Esophagus muscularis mucosa (tissue), 4 donors: ENCODE data around the gene AP3D1. TPM values are rescaled to one million over a fixed set of nuclear protein-coding genes. Genes with fewer than 3 reads are reported as not detected.

Experiments
- DNase-seq: peaks from one replicate; pipeline ENCODE4 v3.0.0-alpha.2; 2017; ENCODE audit errors: extremely low spot score
- H3K27ac ChIP-seq, 4 donors: fragments of 200-600 bp; sonication (generic); replicated peaks in 1 of 4; 1 replicate in 3 of 4; 2 replicates in 1 of 4; pipeline ENCODE4 v1.5.1; 2016 to 2019; ENCODE audit warnings: mild to moderate bottlenecking in 1 of 4
- H3K27me3 ChIP-seq, 4 donors: fragments of 200-600 bp; sonication (generic); one replicate each; pipeline versions ENCODE4 v1.5.1 to v1.6.0; 2016 to 2019
- H3K36me3 ChIP-seq, 4 donors: fragments of 200-600 bp; sonication (generic); one replicate each; pipeline ENCODE4 v1.5.1; 2016 to 2019
- H3K4me1 ChIP-seq, 4 donors: fragments of 200-600 bp; sonication (generic); one replicate each; pipeline ENCODE4 v1.5.1; 2016 to 2019
- H3K4me3 ChIP-seq, 4 donors: fragments of 200-600 bp; sonication (generic); 1 replicate in 2 of 4; 2 replicates in 2 of 4; pipeline ENCODE4 v1.5.1; 2016 to 2019; ENCODE audit warnings: mild to moderate bottlenecking in 4 of 4, moderate library complexity in 1 of 4
- H3K9me3 ChIP-seq, 4 donors: fragments of 200-600 bp; sonication (generic); 1 replicate in 3 of 4; 2 replicates in 1 of 4; pipeline ENCODE4 v1.5.1; 2016 to 2019
- CTCF ChIP-seq, 3 experiments: fragments of 200-600 bp in 2 of 3; fragments of 450-650 bp in 1 of 3; sonication (generic) in 2 of 3; IDR thresholded peaks; one replicate each; pipeline ENCODE4 v1.5.1; 2017 to 2019; ENCODE audit warnings: antibody characterized with exemption in 3 of 3, mild to moderate bottlenecking in 2 of 3, moderate library complexity in 1 of 3
- EP300 ChIP-seq: sonication (generic); formaldehyde crosslinking; IDR thresholded peaks from one replicate; pipeline ENCODE4 v1.6.1; 2017; ENCODE audit warnings: antibody characterized with exemption
- POLR2A ChIP-seq: fragments of 450-650 bp; IDR thresholded peaks from one replicate; pipeline ENCODE4 v1.6.1; 2017; ENCODE audit warnings: antibody characterized with exemption, moderate library complexity, mild to moderate bottlenecking, low read depth
- POLR2AphosphoS5 ChIP-seq, 2 donors: sonication (generic); formaldehyde crosslinking; IDR thresholded peaks; one replicate each; pipeline ENCODE4 v1.6.1; 2017; ENCODE audit warnings: antibody characterized with exemption in 2 of 2
- whole genome bisulfite sequencing: methylation state at CpG from one replicate; pipeline ENCODE4 v1.1.5; 2018; 5-methylcytosine and 5-hydroxymethylcytosine counted together
- intact Hi-C: fragments of 100-400 bp; cut with DNase I; formaldehyde crosslinking; loops from one replicate; pipeline ENCODE4 v1.15.1; 2023
- total RNA-seq, 4 donors: library from RNA; depleted of rRNA; stranded (reverse); fragments of >200 nt; gene quantifications; one replicate each; pipeline versions ENCODE4 v1.1.0 to v1.2.1, GENCODE V29; 2016

The AP3D1 gene
- total RNA-seq, 4 donors from 2014 or later: 76.0 to 156 (median 93.7) TPM

- peaks cover 78 to 98% (median 96%) of the 10 kb centered on the region in 4 donors for H3K36me3 ChIP-seq
- H3K4me1 ChIP-seq: no peaks in the 10 kb centered on the region
- no peak overlapping the region for H3K27ac ChIP-seq
- DNase-seq: no peak
- intact Hi-C loops: no loop called here
- TF ChIP-seq POLR2A: no peak
- no peak for TF ChIP-seq EP300
- TF ChIP-seq CTCF (IDR thresholded peaks at IDR 0.05): no peak
- no peak for TF ChIP-seq POLR2AphosphoS5 (IDR thresholded peaks at IDR 0.05)
- H3K27me3 ChIP-seq: no peaks in the 10 kb centered on the region
- no peaks in the 10 kb centered on the region for H3K9me3 ChIP-seq
- WGBS: 93% methylated on average over 14 of the region's 31 CpGs
- no peak overlapping the region for H3K4me3 ChIP-seq
Measured at GRCh38 chr19:2109046-2109864, 42.1 kb downstream of the AP3D1 start.

DNA sequence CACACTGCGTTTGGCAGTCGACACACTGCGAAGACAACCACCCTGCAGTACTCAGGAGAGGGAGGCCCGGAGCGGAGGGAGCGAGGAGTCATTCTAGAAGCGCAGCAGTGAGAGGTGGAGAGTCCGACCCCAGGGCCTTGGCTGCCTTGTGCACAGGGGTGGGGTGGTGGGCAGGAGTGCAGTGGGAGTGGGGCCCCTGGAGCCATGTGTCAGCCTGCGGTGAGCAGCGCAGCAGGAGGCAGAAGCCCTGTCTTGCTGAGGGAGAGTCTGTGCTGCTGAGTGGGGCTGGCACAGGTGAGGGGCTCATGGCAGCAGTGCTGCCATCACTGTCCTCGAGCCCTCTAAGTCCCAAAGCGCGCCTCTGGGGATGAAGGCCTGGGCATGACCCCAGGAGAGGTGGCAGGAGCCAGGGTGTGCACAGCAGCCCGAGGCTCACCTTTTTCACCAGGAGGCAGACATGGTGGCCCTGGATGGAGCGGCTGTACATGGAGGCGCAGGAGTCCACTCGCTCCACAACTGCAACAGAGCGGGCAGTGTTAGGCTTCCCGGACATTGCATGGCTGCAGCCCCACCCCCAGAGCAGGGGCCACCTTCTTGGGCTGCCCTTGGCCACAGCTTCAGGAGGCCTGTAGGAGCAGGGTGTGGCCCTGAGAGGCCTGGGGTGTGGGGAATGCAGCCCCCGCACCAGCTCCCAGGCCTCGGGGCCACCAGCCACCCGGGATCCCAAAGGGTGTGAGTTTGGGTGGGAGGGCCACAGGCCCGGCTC, 42.9 kb downstream of the AP3D1 start:
- Histone ChIP-seq H3K4me3 (no peak overlapping the region), H3K36me3 (peaks cover 70 to 96% (median 91%) of the 10 kb centered on the region in 4 donors), H3K27ac (no peak overlapping the region), H3K27me3 (no peaks in the 10 kb centered on the region), H3K9me3 (no peaks in the 10 kb centered on the region), H3K4me1 (no peaks in the 10 kb centered on the region)
- WGBS: 93% methylated on average over 19 of the region's 23 CpGs
- DNase-seq: no peak
- intact Hi-C loops: no loop called here
- TF ChIP-seq POLR2AphosphoS5 (IDR thresholded peaks at IDR 0.05) (no peak), EP300 (no peak), CTCF (IDR thresholded peaks at IDR 0.05) (no peak), POLR2A (no peak)

DNA sequence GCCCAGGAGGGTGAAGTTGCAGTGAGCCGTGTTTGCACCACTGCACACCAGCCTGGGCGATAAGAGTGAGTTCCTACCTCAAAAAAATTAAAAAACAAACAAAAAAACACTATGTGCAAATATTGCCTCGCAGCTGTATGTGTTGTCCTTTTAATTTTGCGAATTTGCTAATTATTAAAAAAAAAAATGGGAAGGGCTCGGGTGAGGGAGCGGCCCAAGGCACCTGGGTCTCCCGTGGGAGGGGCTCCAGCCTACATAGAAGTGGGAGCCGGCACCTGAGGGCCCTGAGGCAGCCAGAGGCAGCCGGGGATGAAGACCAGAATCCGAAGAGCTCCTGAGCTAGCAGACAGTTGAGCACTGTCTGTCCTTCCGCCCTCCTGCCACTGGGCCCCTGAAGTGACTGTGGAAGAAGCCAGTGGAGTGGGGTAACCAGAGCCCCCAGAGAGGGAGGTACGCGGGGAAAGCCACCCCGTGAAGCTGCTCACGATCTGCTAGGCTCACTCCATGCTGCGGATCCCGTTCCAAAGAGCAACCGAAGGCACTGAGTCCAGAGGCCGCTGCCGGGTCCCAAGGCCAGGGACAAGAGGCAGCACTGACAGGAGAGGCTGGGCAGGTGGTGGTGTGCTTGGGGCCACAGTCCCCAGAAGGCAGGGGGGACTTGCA, 48.2 kb downstream of the AP3D1 start:
- 91% methylated on average over 19 of the region's 20 CpGs for WGBS
- Histone ChIP-seq H3K27ac (no peak overlapping the region), H3K4me3 (no peak overlapping the region), H3K9me3 (no peaks in the 10 kb centered on the region), H3K36me3 (peaks cover 45 to 87% (median 84%) of the 10 kb centered on the region in 4 donors), H3K27me3 (no peaks in the 10 kb centered on the region), H3K4me1 (peaks cover 0 to 5% (median under 1%) of the 10 kb centered on the region in 4 donors)
- TF ChIP-seq POLR2AphosphoS5 (IDR thresholded peaks at IDR 0.05) (no peak), EP300 (no peak), CTCF (IDR thresholded peaks at IDR 0.05) (no peak), POLR2A (no peak)
- DNase-seq: no peak
- intact Hi-C loops: no loop called here

GRCh38 chr19:2101417-2102335, 49.7 kb downstream of the AP3D1 start:
- TF ChIP-seq CTCF (IDR thresholded peaks at IDR 0.05) (no peak), POLR2AphosphoS5 (IDR thresholded peaks at IDR 0.05) (no peak), POLR2A (no peak), EP300 (no peak)
- Histone ChIP-seq H3K9me3 (no peaks in the 10 kb centered on the region), H3K4me3 (no peak overlapping the region), H3K4me1 (peaks cover 8 to 19% (median 13%) of the 10 kb centered on the region in 4 donors), H3K27me3 (no peaks in the 10 kb centered on the region), H3K36me3 (peaks cover 38 to 73% (median 69%) of the 10 kb centered on the region in 4 donors), H3K27ac (no peak overlapping the region)
- DNase-seq: no peak
- intact Hi-C loops: no loop called here
- 91% methylated on average over 45 of the region's 45 CpGs for WGBS
